WTC11 (cell line): ENCODE measurements around the gene GLYATL2. TPM values are rescaled to one million over a fixed set of nuclear protein-coding genes. Genes with fewer than 3 reads are reported as not detected.
A peak's percentile ranks its signal among the peaks of the same experiment; 100 is the strongest.

Experiments
- ATAC-seq: fragments of 200-7000 bp; cut with Tn5 transposase; 2 replicates; pipeline ENCODE4 v1.10.0; 2021; ENCODE audit warnings: mild to moderate bottlenecking, moderate library complexity
- CTCF ChIA-PET: fragments of 300-600 bp; sonication (Branson Sonifier 250); formaldehyde crosslinking; loops from one replicate; lab custom pipeline; 2021; ENCODE audit warnings: antibody characterized with exemption; lab: Charles Lee
- POLR2A ChIA-PET: fragments of 350-600 bp; sonication (Branson Sonifier 250); formaldehyde crosslinking; loops from one replicate; lab custom pipeline; 2021; ENCODE audit warnings: antibody characterized with exemption; lab: Charles Lee
- DNase-seq: peaks from one replicate; pipeline ENCODE4 v3.0.0; 2021; ENCODE audit warnings: low spot score
- H3K27ac Mint-ChIP-seq: 2 replicates; pipeline ENCODE4 v1.8.0; 2021; ENCODE audit warnings: mixed read lengths
- H3K27me3 Mint-ChIP-seq: 2 replicates; pipeline ENCODE4 v1.8.0; 2021; ENCODE audit warnings: low read depth, mild to moderate bottlenecking, moderate library complexity, mixed read lengths
- H3K36me3 Mint-ChIP-seq: 2 replicates; pipeline ENCODE4 v1.8.0; 2021; ENCODE audit warnings: mixed read lengths
- H3K4me1 Mint-ChIP-seq: 2 replicates; pipeline ENCODE4 v1.8.0; 2022; ENCODE audit warnings: mixed read lengths
- H3K4me3 Mint-ChIP-seq: 2 replicates; pipeline ENCODE4 v1.8.0; 2021; ENCODE audit warnings: mild to moderate bottlenecking, moderate library complexity, mixed read lengths
- H3K9me3 Mint-ChIP-seq: 2 replicates; pipeline ENCODE4 v1.8.0; 2021; ENCODE audit warnings: mixed read lengths
- ELF4 ChIP-seq: sonication (generic); formaldehyde crosslinking; IDR thresholded peaks from 2 replicates; pipeline ENCODE4 v1.8.1; 2022; ENCODE audit warnings: low read depth, mild to moderate bottlenecking, moderate library complexity, missing genetic modification reagents
- ETV6 ChIP-seq: sonication (generic); formaldehyde crosslinking; IDR thresholded peaks from 2 replicates; pipeline ENCODE4 v1.8.1; 2022; ENCODE audit warnings: mild to moderate bottlenecking, missing genetic modification reagents
- FOXP1 ChIP-seq: sonication (generic); formaldehyde crosslinking; IDR thresholded peaks from 2 replicates; pipeline ENCODE4 v1.8.0; 2022; ENCODE audit warnings: missing genetic modification reagents, mild to moderate bottlenecking, moderate library complexity, borderline replicate concordance
- GTF2I ChIP-seq: fragments of 250-450 bp; sonication (Bioruptor Pico); conservative IDR thresholded peaks from 2 replicates; pipeline ENCODE4 v1.4.0; 2021; ENCODE audit warnings: mild to moderate bottlenecking
- NFE2L1 ChIP-seq: sonication (generic); formaldehyde crosslinking; IDR thresholded peaks from 2 replicates; pipeline ENCODE4 v1.8.1; 2023; ENCODE audit warnings: missing genetic modification reagents
- PRRX2 ChIP-seq: fragments of 250-450 bp; sonication (Bioruptor Pico); IDR thresholded peaks from 2 replicates; pipeline ENCODE4 v1.8.0; 2021; ENCODE audit warnings: mild to moderate bottlenecking
- RELA ChIP-seq: sonication (generic); formaldehyde crosslinking; IDR thresholded peaks from 2 replicates; pipeline ENCODE4 v1.8.1; 2022; ENCODE audit warnings: missing genetic modification reagents, mild to moderate bottlenecking, borderline replicate concordance
- SOX15 ChIP-seq: fragments of 250-450 bp; sonication (Bioruptor Pico); IDR thresholded peaks from 2 replicates; pipeline ENCODE4 v1.9.0; 2021; ENCODE audit warnings: mild to moderate bottlenecking
- TCF7 ChIP-seq: sonication (generic); formaldehyde crosslinking; IDR thresholded peaks from 2 replicates; pipeline ENCODE4 v1.8.0; 2022; ENCODE audit warnings: mild to moderate bottlenecking, low read depth, missing genetic modification reagents, moderate library complexity
- ZNF263 ChIP-seq: sonication (generic); formaldehyde crosslinking; IDR thresholded peaks from 2 replicates; pipeline ENCODE4 v1.8.1; 2022; ENCODE audit warnings: low read depth, mild to moderate bottlenecking, moderate library complexity, missing genetic modification reagents
- total RNA-seq: library from RNA; stranded (reverse); gene quantifications from 3 replicates; pipeline ENCODE4 v1.2.3, GENCODE V29; 2021
- TF ChIP-seq, protein P1 (sequence below): fragments of 250-450 bp; sonication (Bioruptor Pico); IDR thresholded peaks from 2 replicates; pipeline ENCODE4 v1.9.0; 2021; ENCODE audit warnings: mild to moderate bottlenecking
- TF ChIP-seq, protein P2 (sequence below): sonication (generic); formaldehyde crosslinking; IDR thresholded peaks from 2 replicates; pipeline ENCODE4 v1.8.1; 2023; ENCODE audit warnings: mild to moderate bottlenecking, missing genetic modification reagents
- TF ChIP-seq, protein P3 (sequence below): sonication (generic); formaldehyde crosslinking; IDR thresholded peaks from 2 replicates; pipeline ENCODE4 v1.8.1; 2023; ENCODE audit warnings: mild to moderate bottlenecking, missing genetic modification reagents, moderate library complexity
- TF ChIP-seq, protein P4 (sequence below): sonication (generic); formaldehyde crosslinking; IDR thresholded peaks from 2 replicates; pipeline ENCODE4 v1.8.1; 2023; ENCODE audit warnings: mild to moderate bottlenecking, missing genetic modification reagents, borderline replicate concordance
- TF ChIP-seq, protein P5 (sequence below): fragments of 250-450 bp; sonication (Bioruptor Pico); IDR thresholded peaks from 2 replicates; pipeline ENCODE4 v2.1.2; 2022; ENCODE audit warnings: mild to moderate bottlenecking, moderate library complexity
- TF ChIP-seq, protein P6 (sequence below): sonication (generic); formaldehyde crosslinking; IDR thresholded peaks from 2 replicates; pipeline ENCODE4 v1.8.1; 2022; ENCODE audit warnings: low read depth, mild to moderate bottlenecking, moderate library complexity, missing genetic modification reagents, borderline replicate concordance
- TF ChIP-seq, protein P7 (sequence below): sonication (generic); formaldehyde crosslinking; IDR thresholded peaks from 2 replicates; pipeline ENCODE4 v1.8.0; 2022; ENCODE audit warnings: mild to moderate bottlenecking, missing genetic modification reagents
- TF ChIP-seq, protein P8 (sequence below): sonication (generic); formaldehyde crosslinking; IDR thresholded peaks from 2 replicates; pipeline ENCODE4 v1.8.1; 2023; ENCODE audit warnings: mild to moderate bottlenecking, missing genetic modification reagents, moderate library complexity

Gene GLYATL2
- total RNA-seq, 1 experiment from 2014 or later = 0.20 TPM

DNA sequence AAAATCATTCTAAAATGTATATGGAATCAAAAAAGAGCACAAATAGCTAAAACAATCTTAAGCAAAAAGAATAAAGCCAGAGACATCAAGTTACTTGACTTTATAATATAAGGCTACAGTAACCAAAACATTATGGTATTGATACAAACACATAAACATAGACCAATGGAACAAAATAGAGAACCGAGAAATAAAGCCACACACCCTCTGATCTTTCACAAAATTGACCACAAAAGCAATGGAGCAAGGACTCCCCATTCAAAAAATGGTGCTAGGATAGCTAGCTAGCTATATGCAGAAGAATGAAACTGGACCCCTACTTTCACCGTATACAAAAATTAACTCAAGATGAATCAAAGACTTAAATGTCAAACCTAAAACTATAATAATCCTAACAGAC is 43.2 kb downstream of the GLYATL2 start (continued):
- TF ChIP-seq, protein P1, sequence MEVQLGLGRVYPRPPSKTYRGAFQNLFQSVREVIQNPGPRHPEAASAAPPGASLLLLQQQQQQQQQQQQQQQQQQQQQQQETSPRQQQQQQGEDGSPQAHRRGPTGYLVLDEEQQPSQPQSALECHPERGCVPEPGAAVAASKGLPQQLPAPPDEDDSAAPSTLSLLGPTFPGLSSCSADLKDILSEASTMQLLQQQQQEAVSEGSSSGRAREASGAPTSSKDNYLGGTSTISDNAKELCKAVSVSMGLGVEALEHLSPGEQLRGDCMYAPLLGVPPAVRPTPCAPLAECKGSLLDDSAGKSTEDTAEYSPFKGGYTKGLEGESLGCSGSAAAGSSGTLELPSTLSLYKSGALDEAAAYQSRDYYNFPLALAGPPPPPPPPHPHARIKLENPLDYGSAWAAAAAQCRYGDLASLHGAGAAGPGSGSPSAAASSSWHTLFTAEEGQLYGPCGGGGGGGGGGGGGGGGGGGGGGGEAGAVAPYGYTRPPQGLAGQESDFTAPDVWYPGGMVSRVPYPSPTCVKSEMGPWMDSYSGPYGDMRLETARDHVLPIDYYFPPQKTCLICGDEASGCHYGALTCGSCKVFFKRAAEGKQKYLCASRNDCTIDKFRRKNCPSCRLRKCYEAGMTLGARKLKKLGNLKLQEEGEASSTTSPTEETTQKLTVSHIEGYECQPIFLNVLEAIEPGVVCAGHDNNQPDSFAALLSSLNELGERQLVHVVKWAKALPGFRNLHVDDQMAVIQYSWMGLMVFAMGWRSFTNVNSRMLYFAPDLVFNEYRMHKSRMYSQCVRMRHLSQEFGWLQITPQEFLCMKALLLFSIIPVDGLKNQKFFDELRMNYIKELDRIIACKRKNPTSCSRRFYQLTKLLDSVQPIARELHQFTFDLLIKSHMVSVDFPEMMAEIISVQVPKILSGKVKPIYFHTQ (CRISPR knock-in tag) = no peak
- TF ChIP-seq ZNF263 (CRISPR knock-in tag) (no peak), ETV6 (CRISPR knock-in tag) (no peak), SOX15 (CRISPR knock-in tag) (no peak), GTF2I (CRISPR knock-in tag) (no peak), ELF4 (CRISPR knock-in tag) (no peak)
- TF ChIP-seq, protein P2, sequence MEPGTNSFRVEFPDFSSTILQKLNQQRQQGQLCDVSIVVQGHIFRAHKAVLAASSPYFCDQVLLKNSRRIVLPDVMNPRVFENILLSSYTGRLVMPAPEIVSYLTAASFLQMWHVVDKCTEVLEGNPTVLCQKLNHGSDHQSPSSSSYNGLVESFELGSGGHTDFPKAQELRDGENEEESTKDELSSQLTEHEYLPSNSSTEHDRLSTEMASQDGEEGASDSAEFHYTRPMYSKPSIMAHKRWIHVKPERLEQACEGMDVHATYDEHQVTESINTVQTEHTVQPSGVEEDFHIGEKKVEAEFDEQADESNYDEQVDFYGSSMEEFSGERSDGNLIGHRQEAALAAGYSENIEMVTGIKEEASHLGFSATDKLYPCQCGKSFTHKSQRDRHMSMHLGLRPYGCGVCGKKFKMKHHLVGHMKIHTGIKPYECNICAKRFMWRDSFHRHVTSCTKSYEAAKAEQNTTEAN (CRISPR knock-in tag) = no peak
- TF ChIP-seq, protein P3, sequence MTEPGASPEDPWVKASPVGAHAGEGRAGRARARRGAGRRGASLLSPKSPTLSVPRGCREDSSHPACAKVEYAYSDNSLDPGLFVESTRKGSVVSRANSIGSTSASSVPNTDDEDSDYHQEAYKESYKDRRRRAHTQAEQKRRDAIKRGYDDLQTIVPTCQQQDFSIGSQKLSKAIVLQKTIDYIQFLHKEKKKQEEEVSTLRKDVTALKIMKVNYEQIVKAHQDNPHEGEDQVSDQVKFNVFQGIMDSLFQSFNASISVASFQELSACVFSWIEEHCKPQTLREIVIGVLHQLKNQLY (CRISPR knock-in tag) = no peak

DNA sequence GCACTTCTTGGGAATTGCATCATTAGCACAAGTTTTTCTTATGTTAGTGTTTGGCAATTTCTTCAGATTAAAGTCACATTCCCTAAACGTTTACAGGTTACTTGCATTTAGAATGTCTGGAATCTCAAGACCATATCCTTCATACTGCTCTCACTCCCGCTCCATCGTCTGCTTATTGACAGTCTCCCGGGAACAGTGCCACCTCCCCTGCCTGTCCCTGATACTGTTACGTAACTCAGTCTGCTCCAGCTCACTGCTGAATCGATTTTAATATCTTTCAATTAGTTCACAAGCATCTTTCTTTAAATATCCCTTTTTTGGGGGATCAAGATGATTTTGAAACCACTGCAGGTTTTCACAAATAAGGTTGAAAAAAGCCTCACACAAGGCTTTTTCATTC is 48.2 kb downstream of the GLYATL2 start:
- Mint-ChIP-seq H3K4me3 (peak overlapping the region; percentile 51), H3K4me1 (peaks cover 26% of the 10 kb centered on the region), H3K36me3 (peaks cover 31% of the 10 kb centered on the region), H3K9me3 (peaks cover 46% of the 10 kb centered on the region), H3K27me3 (no peaks in the 10 kb centered on the region), H3K27ac (peak overlapping the region; percentile 74; the same call in 1 of the 2 replicates)
- ChIA-PET CTCF (interaction anchor here (0.9 to 2.4 kb wide), 4 partner anchors 8 to 262 kb away, joined by 3 to 8 read pairs (median 5); no protein-coding TSS in a partner anchor), POLR2A (no interaction called here)
- DNase-seq (peak; percentile 14), ATAC-seq (peak; percentile 81)
- TF ChIP-seq, protein P4, sequence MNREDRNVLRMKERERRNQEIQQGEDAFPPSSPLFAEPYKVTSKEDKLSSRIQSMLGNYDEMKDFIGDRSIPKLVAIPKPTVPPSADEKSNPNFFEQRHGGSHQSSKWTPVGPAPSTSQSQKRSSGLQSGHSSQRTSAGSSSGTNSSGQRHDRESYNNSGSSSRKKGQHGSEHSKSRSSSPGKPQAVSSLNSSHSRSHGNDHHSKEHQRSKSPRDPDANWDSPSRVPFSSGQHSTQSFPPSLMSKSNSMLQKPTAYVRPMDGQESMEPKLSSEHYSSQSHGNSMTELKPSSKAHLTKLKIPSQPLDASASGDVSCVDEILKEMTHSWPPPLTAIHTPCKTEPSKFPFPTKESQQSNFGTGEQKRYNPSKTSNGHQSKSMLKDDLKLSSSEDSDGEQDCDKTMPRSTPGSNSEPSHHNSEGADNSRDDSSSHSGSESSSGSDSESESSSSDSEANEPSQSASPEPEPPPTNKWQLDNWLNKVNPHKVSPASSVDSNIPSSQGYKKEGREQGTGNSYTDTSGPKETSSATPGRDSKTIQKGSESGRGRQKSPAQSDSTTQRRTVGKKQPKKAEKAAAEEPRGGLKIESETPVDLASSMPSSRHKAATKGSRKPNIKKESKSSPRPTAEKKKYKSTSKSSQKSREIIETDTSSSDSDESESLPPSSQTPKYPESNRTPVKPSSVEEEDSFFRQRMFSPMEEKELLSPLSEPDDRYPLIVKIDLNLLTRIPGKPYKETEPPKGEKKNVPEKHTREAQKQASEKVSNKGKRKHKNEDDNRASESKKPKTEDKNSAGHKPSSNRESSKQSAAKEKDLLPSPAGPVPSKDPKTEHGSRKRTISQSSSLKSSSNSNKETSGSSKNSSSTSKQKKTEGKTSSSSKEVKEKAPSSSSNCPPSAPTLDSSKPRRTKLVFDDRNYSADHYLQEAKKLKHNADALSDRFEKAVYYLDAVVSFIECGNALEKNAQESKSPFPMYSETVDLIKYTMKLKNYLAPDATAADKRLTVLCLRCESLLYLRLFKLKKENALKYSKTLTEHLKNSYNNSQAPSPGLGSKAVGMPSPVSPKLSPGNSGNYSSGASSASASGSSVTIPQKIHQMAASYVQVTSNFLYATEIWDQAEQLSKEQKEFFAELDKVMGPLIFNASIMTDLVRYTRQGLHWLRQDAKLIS (CRISPR knock-in tag) = no peak
- TF ChIP-seq, protein P5, sequence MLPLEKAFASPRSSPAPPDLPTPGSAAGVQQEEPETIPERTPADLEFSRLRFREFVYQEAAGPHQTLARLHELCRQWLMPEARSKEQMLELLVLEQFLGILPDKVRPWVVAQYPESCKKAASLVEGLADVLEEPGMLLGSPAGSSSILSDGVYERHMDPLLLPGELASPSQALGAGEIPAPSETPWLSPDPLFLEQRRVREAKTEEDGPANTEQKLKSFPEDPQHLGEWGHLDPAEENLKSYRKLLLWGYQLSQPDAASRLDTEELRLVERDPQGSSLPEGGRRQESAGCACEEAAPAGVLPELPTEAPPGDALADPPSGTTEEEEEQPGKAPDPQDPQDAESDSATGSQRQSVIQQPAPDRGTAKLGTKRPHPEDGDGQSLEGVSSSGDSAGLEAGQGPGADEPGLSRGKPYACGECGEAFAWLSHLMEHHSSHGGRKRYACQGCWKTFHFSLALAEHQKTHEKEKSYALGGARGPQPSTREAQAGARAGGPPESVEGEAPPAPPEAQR (CRISPR knock-in tag) = no peak
- no peak for TF ChIP-seq FOXP1 (CRISPR knock-in tag)
- TF ChIP-seq, protein P6, sequence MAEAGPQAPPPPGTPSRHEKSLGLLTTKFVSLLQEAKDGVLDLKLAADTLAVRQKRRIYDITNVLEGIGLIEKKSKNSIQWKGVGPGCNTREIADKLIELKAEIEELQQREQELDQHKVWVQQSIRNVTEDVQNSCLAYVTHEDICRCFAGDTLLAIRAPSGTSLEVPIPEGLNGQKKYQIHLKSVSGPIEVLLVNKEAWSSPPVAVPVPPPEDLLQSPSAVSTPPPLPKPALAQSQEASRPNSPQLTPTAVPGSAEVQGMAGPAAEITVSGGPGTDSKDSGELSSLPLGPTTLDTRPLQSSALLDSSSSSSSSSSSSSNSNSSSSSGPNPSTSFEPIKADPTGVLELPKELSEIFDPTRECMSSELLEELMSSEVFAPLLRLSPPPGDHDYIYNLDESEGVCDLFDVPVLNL (CRISPR knock-in tag) = no peak
- TF ChIP-seq TCF7 (CRISPR knock-in tag) = no peak
- TF ChIP-seq PRRX2 (CRISPR knock-in tag) = no peak
- TF ChIP-seq, protein P7, sequence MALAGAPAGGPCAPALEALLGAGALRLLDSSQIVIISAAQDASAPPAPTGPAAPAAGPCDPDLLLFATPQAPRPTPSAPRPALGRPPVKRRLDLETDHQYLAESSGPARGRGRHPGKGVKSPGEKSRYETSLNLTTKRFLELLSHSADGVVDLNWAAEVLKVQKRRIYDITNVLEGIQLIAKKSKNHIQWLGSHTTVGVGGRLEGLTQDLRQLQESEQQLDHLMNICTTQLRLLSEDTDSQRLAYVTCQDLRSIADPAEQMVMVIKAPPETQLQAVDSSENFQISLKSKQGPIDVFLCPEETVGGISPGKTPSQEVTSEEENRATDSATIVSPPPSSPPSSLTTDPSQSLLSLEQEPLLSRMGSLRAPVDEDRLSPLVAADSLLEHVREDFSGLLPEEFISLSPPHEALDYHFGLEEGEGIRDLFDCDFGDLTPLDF (CRISPR knock-in tag) = no peak
- TF ChIP-seq, protein P8, sequence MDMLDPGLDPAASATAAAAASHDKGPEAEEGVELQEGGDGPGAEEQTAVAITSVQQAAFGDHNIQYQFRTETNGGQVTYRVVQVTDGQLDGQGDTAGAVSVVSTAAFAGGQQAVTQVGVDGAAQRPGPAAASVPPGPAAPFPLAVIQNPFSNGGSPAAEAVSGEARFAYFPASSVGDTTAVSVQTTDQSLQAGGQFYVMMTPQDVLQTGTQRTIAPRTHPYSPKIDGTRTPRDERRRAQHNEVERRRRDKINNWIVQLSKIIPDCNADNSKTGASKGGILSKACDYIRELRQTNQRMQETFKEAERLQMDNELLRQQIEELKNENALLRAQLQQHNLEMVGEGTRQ (CRISPR knock-in tag) = no peak
- TF ChIP-seq NFE2L1 (CRISPR knock-in tag) = no peak
- no peak for TF ChIP-seq RELA (CRISPR knock-in tag)
- no peak for TF ChIP-seq GTF2I (CRISPR knock-in tag)
